Chondrocyte (in vitro differentiated cells): ENCODE measurements around the gene SMIM12. TPM values are rescaled to one million over a fixed set of nuclear protein-coding genes. Genes with fewer than 3 reads are reported as not detected.
"Not testable (repeated sequence)": the region's sequence is repeated elsewhere in the genome, so short reads cannot be mapped to it uniquely, and the experiment has no call there.

ENCODE experiments used
- DNase-seq: peaks from one replicate; pipeline ENCODE4 v3.0.0; 2021; ENCODE audit warnings: mixed read lengths, low spot score
- H3K27ac Mint-ChIP-seq: one replicate; pipeline ENCODE4 v1.8.0; 2021; ENCODE audit warnings: mild to moderate bottlenecking, moderate library complexity, mixed read lengths; ENCODE audit not compliant: unreplicated experiment
- H3K27me3 Mint-ChIP-seq: 2 replicates; pipeline ENCODE4 v1.8.0; 2021; ENCODE audit warnings: low read depth, mixed read lengths
- H3K36me3 Mint-ChIP-seq: 2 replicates; pipeline ENCODE4 v1.8.0; 2021; ENCODE audit warnings: low read depth, mixed read lengths
- H3K4me1 Mint-ChIP-seq: 2 replicates; pipeline ENCODE4 v1.8.0; 2021; ENCODE audit warnings: low read depth, mild to moderate bottlenecking, mixed read lengths
- H3K4me3 Mint-ChIP-seq: one replicate; pipeline ENCODE4 v1.8.0; 2021; ENCODE audit warnings: mild to moderate bottlenecking, moderate library complexity, mixed read lengths; ENCODE audit not compliant: unreplicated experiment
- H3K9me3 Mint-ChIP-seq: 2 replicates; pipeline ENCODE4 v1.8.0; 2021; ENCODE audit warnings: low read depth, mixed read lengths
- total RNA-seq: library from RNA; stranded (reverse); gene quantifications from 3 replicates; pipeline ENCODE4 v1.2.1, GENCODE V29; 2021
- TF ChIP-seq, protein P1 (sequence below): fragments of 200-600 bp; sonication (generic); IDR thresholded peaks from 2 replicates; pipeline ENCODE4 v1.5.0; 2021; ENCODE audit warnings: antibody characterized with exemption, mild to moderate bottlenecking, moderate library complexity

Gene SMIM12
- total RNA-seq, 1 donor from 2014 or later: 40.6 TPM

DNA sequence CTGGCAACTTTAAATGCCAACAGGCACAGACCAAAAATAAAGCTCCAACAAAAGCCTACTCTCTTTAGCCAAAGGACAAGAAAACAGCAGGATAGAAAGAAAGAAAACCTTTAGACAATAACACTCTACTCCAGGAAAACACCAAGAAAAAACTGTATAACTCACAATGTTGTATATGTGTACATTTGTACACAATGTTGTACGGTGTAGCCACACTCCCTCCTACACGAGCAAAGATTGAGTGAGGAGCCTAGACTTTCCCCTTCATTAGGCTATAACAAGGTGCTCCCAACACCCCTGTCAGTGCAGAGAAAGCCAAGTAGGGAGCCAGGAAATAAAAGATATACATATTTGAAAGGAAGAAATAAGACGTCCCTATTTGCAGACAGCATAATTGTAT lies 42.8 kb downstream of the SMIM12 start:
- Mint-ChIP-seq H3K4me3 (no peak overlapping the region), H3K36me3 (peaks cover 5% of the 10 kb centered on the region), H3K27ac (no peak overlapping the region), H3K27me3 (no peaks in the 10 kb centered on the region), H3K4me1 (peaks cover 34% of the 10 kb centered on the region), H3K9me3 (peaks cover 6% of the 10 kb centered on the region)
- TF ChIP-seq, protein P1, sequence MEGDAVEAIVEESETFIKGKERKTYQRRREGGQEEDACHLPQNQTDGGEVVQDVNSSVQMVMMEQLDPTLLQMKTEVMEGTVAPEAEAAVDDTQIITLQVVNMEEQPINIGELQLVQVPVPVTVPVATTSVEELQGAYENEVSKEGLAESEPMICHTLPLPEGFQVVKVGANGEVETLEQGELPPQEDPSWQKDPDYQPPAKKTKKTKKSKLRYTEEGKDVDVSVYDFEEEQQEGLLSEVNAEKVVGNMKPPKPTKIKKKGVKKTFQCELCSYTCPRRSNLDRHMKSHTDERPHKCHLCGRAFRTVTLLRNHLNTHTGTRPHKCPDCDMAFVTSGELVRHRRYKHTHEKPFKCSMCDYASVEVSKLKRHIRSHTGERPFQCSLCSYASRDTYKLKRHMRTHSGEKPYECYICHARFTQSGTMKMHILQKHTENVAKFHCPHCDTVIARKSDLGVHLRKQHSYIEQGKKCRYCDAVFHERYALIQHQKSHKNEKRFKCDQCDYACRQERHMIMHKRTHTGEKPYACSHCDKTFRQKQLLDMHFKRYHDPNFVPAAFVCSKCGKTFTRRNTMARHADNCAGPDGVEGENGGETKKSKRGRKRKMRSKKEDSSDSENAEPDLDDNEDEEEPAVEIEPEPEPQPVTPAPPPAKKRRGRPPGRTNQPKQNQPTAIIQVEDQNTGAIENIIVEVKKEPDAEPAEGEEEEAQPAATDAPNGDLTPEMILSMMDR: no peak
- no peak for DNase-seq

DNA sequence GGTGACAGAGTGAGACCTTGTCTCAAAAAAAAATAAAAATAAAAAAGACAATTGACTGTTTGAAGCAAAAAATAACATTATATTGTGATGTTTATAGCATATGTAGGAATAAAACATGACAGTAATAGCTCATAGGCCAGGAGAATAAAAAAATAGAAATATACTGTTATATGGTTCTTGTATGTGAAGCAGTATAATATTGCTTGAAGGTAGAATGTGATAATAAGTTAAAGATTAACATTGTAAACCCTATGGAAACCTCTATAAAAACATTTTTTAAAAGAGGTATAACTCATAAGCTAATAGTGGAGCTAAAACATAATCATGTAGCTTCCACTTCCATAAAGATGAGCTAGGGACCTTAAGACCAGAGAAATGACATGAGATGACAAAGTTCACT lies 43.2 kb downstream of the SMIM12 start:
- peaks cover 5% of the 10 kb centered on the region for H3K36me3 Mint-ChIP-seq
- TF ChIP-seq, protein P1: no peak
- H3K27me3 Mint-ChIP-seq: no peaks in the 10 kb centered on the region
- H3K27ac Mint-ChIP-seq: no peak overlapping the region
- peaks cover 4% of the 10 kb centered on the region for H3K9me3 Mint-ChIP-seq
- H3K4me1 Mint-ChIP-seq: peaks cover 31% of the 10 kb centered on the region
- DNase-seq: no peak
- no peak overlapping the region for H3K4me3 Mint-ChIP-seq

DNA sequence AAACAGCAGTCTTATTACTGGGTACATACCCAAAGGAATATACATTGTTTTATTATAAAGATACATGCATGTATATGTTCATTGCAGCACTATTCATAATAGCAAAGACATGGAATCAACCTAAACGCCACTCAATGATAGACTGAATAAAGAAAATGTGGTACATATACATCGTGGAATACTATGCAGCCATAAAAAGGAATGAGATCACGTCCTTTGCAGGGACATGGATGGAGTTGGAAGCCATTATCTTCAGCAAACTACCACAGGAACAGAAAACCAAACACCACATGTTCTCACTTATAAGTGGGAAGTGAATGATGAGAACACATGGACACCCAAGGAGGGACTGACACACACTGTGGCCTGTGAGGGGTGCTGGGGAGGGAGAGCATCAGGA lies 48.8 kb downstream of the SMIM12 start:
- not testable (repeated sequence) for H3K27ac Mint-ChIP-seq, DNase-seq, H3K9me3 Mint-ChIP-seq, H3K4me3 Mint-ChIP-seq, H3K36me3 Mint-ChIP-seq, H3K27me3 Mint-ChIP-seq
- peaks cover 35% of the 10 kb centered on the region for H3K4me1 Mint-ChIP-seq

DNA sequence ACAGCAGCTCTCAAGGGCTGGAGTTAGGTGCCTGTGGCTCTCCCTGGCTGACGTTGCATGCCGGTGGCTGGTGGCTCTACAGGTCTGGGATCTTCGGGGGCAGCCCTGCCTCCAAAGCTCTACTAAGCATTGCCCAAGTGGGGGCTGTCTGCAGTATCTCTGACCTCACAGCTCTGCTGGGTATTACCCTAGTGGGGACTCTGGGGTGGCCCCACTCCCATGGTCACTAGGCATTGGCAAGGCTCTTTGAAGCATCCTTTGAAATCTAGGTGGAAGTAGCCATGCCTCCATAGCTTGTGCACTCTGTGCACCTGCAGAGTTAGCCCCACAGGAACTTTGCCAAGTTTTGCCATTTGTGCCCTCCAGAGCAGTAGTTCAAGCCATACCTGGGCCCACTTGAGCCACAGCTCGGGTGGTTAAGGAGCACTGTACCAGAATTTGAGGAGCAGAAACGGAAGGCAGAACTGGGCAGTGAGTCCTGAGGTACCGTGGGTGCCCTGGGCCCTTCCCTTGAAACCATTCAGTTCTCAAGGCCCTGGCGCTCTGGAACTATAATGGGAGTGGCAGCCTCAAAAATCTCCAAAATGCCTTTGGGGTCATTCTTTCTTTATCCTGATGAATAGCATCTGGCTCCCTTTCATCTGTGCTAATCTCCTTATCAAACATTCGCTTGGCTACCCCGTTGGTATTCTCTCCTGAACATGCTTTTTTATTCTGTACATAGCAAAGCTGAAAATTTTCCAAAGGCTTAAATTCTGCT lies 51.3 kb downstream of the SMIM12 start:
- Mint-ChIP-seq H3K27ac (no peak overlapping the region), H3K36me3 (peaks cover 6% of the 10 kb centered on the region), H3K4me3 (no peak overlapping the region), H3K4me1 (peaks cover 14% of the 10 kb centered on the region), H3K9me3 (peaks cover 11% of the 10 kb centered on the region), H3K27me3 (no peaks in the 10 kb centered on the region)
- DNase-seq: no peak
- TF ChIP-seq, protein P1: no peak

DNA sequence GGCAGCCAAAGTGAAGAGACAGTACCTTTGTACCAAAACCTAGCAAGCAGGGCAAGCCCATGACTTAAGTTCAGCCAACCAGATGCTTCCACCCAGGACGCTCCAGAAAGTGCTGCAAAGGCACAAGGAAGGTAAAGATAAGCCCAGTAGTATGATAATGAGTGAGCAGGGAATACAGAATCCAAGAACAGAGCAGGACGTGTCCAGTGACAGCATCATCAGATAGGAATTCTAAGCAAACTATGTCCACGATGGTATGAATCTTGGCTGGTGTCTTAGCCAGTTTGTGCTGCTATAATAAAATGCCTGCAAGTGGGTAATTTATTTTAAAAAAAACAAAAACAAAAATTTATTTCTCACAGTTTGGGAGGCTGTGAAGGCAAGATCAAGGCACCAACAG lies 53.2 kb downstream of the SMIM12 start:
- TF ChIP-seq, protein P1: no peak
- H3K27ac Mint-ChIP-seq: peak overlapping the region; percentile 1
- no peak for DNase-seq
- peaks cover 14% of the 10 kb centered on the region for H3K4me1 Mint-ChIP-seq
- peaks cover 11% of the 10 kb centered on the region for H3K9me3 Mint-ChIP-seq
- no peak overlapping the region for H3K4me3 Mint-ChIP-seq
- no peaks in the 10 kb centered on the region for H3K27me3 Mint-ChIP-seq
- peaks cover 6% of the 10 kb centered on the region for H3K36me3 Mint-ChIP-seq

DNA sequence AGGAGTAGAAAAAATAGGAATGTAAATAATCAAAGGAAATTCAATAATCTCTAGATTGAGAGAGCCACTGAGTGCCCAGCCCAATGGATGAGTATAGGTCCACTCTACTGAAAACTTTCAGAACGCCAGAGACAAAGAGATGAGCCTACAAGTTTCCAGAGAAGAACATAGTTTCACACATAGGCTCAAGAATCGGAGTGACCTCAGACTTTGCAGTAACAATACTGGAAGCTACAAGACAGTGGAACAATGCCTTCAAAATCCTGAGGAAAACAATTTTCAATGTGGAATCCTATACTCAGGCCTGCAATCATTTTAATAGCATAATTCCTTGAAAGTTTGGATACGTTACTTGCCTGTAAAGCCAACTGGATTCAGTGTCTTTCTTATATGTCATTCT lies 55.8 kb downstream of the SMIM12 start:
- no peaks in the 10 kb centered on the region for H3K27me3 Mint-ChIP-seq
- peaks cover 6% of the 10 kb centered on the region for H3K36me3 Mint-ChIP-seq
- H3K4me3 Mint-ChIP-seq: no peak overlapping the region
- H3K27ac Mint-ChIP-seq: no peak overlapping the region
- TF ChIP-seq, protein P1: no peak
- peaks cover 7% of the 10 kb centered on the region for H3K9me3 Mint-ChIP-seq
- DNase-seq: no peak
- peaks cover 17% of the 10 kb centered on the region for H3K4me1 Mint-ChIP-seq
